Hippocampal formation (tissue), 2 donors: Measurements from ENCODE around the gene MVP.
"Not testable (repeated sequence)": the region's sequence is repeated elsewhere in the genome, so short reads cannot be mapped to it uniquely, and the experiment has no call there.

Source experiments
- DNase-seq, 2 donors: peaks; one replicate each; lab custom pipeline; 2025; lab: John Stamatoyannopoulos, UW

The MVP gene

DNA sequence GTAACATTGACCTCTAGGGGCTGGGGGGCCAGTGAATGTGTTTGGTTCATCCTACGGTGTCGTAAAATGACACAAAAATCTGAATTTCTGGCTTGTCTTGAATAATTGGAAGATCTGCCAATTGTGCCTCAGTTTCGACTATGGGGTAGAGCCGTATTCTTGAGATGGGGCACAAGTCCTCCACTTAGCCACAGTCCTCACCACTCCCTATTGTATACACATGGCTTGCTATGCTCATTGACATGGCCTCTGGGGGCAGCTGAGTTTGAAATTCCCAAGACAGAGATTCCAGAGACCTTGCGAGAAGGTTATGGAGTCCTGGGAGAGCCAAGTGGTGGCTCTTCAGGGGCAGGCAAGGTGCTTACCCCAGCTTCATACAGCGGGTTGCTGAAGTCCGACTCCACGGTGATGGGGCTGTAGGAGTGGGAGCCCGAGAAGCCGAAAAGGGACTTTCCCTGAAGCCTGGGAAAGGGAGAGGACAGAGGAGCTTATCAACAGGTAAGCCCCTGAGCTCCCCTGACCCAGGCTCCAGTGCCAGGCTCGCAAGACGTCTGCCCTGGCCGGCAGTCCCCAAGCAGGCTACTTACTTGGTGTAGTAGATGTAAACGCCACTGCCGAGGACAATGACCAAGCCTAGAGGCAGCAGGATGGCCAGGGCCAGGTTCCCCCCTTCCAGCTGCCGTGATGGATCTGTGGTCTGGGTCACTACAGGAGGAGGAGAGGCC, 51.7 kb downstream of the MVP start:
- DNase-seq, result no peak

DNA sequence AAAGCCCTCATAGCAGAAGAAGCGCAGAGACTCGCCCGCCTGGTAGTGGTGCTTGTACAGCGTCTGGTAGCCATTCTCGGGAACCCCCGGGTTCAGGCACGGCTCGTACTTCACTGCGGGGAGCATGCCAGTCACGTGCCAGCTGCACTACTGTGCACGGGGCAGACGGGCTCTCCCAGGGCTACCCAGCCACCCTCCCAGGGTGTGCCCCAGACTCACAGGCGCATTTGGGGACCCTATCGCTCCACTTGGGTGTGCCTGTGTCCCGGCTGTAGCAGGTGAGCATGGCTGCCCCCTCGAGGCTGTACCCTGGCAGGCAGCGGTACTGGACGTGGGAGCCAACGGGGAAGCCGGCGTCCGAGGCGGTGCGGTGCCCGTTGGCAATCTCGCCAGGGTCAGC, 53.1 kb downstream of the MVP start:
- no peak for DNase-seq

DNA sequence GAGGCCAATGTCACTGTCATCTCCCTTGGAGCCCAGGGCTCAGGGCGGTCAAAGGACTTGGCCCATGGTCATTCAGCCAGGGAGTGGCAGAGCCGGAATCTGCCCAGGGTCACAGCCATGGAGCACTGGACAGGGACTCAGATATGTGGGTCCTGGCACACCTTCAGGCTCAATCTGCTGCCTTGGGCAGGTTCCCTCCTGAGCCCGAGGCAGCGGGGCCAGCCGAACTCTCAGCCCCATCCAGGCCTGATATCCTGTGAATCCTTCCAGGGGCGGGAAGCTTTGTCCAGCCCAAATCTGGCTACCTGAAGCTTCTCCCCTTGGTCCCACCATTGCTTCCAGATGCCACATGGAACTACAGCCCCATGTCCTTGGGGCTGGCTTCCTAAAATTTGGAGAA, 54.9 kb downstream of the MVP start:
- DNase-seq, result no peak

DNA sequence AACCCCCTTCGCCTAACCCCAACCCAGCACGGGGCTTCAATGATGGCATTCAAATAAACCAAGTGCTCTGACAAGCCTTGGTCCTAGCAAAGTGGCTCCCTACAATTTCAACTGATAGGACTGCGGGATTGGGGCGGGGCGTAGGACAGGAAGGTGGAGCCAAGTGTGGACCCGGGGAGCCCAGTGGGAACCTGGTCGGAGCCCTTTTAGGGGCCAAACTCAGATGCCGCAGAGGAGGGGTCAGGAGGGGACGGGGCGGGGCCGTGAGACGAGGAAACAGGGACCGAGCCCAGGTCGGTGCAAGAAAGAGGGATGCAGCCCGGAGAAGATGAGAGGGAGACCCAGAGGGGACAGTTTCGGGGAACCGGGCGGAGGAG, 55.9 kb downstream of the MVP start:
- no peak for DNase-seq

DNA sequence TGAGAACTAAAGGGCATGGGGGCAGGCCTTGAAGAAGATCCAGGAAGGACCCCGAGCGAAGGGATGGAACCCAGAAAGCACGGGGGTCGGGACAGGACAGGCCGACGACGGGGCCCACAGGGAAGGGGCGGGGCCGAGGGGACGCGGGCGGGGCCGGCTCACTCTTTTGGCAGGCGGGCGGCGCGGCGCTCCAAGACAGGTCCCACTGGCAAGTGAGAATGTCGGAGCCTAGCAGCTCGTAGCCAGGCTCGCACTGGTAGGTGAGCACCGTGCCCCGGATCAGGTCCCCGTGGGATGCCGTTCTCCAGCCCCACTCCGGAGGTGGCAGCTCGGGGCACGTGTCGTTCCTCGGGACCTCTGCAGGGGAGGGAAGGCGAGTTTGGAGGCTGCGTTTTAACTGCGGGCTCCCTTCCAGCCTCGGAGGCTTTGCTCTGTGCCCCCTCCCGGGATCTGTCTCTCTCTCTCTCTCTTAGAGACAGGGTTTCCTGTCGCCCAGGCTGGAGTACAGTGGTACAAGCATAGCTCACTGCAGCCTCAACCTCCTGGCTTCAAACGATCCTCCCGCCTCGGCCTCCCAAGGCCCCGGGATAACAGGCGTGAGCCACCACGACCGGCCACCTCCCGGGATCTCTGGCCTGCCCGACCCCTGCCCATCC, 56.5 kb downstream of the MVP start:
- no peak for DNase-seq

DNA sequence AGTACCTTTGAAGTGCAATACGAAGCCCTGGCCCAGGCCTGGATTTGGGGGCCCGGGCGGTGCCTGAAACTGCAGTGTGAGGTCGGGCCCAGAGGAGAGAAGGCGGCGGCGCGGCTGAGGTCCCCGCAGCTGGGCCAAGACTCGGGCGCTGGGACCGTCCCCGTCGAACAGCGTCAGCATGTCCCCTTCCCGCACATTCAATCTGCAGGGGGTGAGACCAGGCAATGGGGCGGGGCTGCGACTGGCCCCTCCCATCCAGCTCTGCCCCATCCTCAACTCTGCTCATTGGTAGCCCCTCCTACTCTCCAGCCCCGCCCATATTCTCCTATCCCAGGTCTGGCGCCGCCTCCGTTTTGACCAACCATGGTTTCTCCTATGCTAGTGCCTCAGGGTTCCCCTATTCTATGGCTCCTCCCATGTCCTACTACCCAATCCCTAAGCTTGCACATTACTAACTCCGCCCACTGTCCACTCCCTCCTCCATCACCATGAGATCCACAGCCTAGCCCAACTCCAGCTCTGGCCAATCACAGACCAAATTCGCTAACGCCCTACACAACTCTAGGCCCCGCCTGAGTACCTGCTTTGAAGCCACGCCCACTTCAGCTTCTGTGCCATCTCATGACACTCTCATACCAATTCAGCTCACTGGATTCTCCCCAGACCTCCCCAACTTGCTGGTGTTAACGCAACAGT, 57.2 kb downstream of the MVP start:
- no peak for DNase-seq

DNA sequence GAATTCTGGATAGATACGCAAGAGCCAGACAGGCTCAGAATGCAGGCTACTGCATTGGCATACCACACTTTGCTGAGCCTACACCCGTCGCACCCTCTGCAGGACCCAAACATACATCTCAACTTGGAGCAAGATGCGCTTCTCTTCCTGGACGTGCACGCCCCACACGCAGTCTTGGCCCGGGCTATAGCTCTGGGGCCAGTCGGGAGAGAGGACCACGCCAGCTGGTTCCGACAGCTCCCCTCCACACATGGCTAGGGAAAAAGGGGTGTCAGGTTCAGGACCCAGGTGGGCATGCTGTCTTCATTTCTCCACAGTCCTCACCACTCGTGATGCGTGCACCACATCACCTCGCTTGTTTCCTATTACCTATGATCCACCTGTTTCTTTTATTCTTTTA, 57.9 kb downstream of the MVP start:
- no peak for DNase-seq

DNA sequence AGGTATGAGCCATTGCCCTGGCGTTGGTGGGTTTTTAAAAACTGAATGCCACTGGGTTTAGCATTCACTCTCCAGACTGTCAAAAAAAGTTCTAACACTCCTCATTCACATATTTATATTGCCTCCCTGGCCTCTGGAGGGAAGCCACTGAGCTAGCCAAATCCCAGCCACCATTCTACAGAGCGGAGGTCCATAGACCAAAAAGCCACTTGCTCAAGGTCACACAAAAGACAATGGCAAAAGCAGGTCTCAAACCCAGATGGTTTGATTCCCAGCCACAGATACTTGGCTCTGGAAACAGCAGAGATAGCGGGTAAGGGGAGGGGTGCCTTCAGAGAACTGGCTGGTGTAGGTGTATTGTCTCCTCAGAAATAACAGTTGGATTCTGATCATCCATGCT, 60.8 kb downstream of the MVP start:
- no peak for DNase-seq

DNA sequence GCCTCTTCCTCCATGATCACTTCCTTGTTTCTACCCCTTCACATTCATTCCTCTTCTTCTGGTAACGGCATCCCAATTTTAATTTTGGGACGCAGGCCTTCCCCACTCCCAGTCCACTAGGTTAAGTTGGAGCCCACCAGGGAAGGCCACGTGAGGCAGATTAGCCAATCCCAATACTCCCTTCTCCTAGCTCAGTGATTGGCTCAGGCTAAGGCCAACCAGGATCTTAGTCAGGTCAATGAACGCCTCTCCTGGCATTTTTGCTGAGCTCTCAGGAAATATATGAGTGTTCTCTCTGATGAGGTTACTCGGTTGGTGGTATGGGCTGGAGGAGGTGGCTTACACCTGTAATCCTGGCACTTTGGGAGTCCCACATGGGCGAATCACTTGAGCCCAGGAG, 63.7 kb downstream of the MVP start:
- DNase-seq, result no peak

DNA sequence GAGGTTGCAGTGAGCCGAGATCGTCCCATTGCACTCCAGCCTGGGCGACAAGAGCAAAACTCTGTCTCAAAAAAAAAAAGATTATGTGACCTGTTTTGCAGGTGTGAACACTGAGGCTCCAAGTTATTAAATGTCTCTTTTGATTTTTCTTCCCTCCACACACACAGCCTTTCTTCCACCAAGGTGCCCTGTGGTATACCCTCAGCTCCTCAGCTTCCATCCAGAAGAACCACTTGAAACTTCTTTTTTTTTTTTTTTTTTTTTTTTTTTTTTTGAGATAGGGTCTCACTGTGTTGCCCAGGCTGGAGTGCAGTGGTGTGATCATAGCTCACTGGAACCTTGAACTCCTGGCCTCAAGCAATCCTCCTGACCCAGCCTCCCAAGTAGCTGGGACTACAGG, 69.1 kb downstream of the MVP start:
- not testable (repeated sequence) for DNase-seq

DNA sequence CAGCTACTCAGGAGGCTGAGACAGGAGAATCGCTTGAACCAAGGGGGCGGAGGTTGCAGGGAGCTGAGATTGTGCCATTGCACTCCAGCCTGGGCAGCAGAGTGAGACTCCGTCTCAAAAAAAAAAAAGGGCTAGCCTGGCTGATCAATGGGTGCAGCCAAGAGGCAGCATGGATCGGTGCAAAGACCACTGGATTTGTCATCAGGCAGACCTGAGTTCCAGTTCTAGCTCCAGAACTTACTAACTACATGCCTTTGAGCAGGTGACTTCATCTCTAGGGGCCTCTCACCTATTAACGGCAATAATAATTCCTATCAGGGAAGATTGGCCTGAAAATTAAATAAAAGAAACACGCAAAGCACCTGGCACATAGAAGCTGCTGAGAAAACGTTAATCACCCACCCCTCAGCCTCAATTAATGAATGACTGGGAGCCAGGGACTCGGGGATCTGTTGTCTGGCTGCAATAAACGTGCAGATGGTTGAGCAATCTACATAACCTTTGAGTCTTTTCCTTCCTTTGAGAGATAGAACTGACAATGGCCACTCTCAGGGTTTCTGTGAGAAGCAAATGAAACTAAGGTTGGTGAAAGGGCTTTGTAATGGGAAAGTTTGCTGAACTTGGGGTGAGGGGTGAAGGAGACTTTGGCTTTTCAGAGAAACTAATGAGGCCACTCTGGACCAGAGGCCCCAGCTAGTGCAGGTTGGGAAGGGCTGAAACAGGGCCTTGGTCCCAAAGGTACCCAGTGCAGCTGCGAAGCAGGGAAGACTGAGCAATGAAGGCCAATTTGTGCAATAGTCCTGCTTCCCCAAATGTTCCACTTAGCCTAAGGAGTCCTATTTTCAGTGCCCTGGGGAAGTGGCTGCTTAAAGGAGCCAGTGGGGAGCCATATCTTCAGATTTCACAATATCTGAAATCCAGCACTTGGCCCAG, 71.5 kb downstream of the MVP start:
- DNase-seq, result no peak

DNA sequence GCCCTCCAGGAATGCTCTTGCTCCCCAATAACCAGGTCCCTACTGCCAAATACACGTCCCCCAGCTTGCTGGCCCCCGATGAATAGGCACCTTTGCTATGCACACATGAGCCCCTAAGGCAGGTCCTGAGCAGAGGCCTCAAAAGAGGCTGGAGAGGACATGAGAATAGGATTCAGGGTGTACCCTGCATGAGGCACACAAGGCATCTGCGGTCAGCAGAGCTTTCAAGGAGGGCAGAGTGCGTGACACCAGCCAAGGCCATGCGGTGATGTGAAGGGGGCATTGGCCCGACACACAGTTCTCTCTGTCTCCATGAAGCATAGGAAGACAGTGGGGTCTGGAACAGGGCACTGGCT, 72.2 kb downstream of the MVP start:
- no peak for DNase-seq

DNA sequence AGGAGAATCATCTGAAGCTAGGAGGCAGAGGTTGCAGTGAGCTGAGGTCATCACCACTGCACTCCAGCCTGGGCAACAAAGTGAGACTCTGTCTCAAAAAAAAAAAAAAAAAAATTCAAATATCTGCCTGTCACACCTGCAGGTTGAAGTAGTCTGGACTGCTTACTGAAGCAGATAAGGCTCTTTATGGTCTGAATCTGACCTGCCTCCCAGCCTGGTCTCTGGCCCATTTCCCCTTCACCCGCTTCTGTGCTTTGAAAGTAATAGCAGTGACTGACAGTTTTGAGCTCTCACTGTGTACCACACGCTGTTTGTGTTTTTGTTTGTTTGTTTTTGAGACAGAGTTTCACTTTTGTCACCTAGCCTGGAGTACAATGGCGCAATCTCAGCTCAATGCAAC, 73.3 kb downstream of the MVP start:
- no peak for DNase-seq

DNA sequence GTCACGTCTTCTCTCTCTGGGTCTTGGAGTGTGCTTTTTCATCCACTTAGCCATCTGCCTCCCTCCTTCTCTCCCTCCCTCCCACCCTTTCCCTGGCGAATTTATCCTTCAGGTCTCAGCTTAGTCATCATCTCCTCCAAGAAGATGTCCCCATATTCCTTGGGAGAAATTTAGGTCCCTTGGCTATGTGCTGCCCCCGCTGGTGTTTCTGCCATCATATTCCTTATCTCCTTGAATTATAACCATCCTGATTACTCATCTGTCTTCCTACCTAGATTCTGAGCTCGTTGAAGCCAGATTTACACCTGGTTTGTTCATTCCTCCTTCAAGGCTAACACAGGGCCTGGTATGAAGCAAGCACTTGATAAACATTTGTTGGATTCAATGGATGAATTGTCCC, 74.1 kb downstream of the MVP start:
- DNase-seq, result no peak

DNA sequence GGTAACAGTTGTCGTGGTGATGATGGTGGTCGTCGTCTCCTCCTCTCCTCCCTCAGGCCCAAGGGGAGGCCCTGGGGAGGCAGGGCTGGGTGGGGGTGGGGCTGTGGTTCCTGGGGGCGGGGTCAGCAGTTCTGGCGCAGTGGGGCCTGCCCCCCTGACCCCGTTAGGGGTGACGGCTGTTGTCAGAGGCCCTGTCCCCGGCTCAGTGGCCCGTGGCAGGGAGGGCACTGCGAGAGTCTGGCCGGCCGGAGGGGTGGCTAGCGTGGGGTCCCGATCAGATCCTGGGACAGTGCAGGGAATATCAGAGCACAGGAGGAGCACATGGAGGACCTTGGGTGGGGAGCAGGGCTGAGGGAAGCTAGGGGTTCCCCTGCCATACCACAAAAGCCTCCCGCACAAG, 76.6 kb downstream of the MVP start:
- DNase-seq, result no peak

DNA sequence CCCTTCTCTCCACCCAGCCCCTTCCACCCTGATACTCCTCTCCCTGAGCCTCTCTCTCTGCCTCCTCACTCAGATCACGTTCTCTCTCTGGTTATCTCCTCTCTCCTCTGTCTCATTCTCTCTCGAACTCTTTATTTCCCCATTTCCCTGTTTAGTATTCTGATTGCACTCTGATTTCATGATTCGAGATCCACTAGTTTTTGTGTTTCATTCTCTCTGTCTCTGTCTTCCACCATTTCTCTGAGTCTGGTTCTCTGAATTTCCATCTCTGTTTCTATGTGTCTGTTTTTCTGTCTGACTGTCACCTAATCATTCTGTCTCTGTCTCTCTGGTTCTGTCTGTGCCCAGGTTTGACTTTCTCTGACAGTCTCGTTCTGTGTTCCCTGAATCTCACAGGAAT, 77.1 kb downstream of the MVP start:
- DNase-seq, result no peak
